Measurements from ENCODE around the gene ENDOU. TPM values are rescaled to one million over a fixed set of nuclear protein-coding genes. Genes with fewer than 3 reads are reported as not detected.

Gene ENDOU, protein sequence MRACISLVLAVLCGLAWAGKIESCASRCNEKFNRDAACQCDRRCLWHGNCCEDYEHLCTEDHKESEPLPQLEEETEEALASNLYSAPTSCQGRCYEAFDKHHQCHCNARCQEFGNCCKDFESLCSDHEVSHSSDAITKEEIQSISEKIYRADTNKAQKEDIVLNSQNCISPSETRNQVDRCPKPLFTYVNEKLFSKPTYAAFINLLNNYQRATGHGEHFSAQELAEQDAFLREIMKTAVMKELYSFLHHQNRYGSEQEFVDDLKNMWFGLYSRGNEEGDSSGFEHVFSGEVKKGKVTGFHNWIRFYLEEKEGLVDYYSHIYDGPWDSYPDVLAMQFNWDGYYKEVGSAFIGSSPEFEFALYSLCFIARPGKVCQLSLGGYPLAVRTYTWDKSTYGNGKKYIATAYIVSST
- polyA plus RNA-seq, result not detected

DNA sequence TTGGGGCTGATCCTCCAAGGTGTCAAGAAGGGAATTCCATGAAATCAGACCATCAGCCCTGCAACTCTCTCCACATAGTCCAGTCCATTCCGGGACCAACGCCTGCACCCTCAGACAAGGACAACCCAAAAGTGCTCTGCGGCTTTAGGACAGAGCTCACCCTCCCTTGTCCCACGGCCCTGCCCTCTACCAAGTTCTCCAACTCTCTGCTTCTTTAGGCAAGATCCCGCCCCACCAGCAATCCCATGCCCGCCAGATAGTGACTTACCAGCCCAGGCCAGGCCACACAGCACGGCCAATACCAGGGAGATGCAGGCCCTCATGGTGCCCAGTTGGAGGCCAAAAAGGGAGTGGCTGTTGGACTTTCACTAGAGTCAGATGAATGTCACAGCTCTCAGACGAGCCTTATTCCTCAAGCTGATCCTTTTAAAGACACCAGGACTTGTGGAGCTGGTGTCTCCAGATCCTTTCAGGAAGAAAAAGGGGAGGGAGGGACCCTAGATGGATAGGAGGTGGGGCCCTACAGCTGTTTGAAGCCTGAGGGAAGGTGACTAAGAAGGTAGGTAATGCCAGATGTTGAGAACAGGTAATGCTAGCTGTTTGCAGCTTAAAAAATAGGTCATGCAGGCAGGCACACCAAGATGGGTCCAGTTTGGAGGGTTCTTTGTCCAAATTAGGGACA is at the start of gene ENDOU:
Gene ENDOU, minus strand, starts transcription at position 400 of the 682 bp plus-strand sequence. Its CDS starts 77 bp downstream, at position 323.
- peaks cover 2 to 15% (median 15%) of the 10 kb centered on the region in 3 donors for H3K27me3 Mint-ChIP-seq (ENCODE audit: low read depth in 3 of 3)
- H3K36me3 Mint-ChIP-seq, result peaks cover 3 to 41% (median 7%) of the 10 kb centered on the region in 3 donors
- DNase-seq, result no peak
- peak within 1 kb of the TSS in 1 of 6 donors; percentile 16 for H3K27ac Mint-ChIP-seq
- H3K4me1 Mint-ChIP-seq, result peaks cover 26 to 35% of the 10 kb centered on the region in 2 donors
- no peak within 1 kb of the TSS for H3K4me3 Mint-ChIP-seq
- H3K9me3 Mint-ChIP-seq, result peaks cover 0 to 1% (median 0%) of the 10 kb centered on the region in 6 donors

DNA sequence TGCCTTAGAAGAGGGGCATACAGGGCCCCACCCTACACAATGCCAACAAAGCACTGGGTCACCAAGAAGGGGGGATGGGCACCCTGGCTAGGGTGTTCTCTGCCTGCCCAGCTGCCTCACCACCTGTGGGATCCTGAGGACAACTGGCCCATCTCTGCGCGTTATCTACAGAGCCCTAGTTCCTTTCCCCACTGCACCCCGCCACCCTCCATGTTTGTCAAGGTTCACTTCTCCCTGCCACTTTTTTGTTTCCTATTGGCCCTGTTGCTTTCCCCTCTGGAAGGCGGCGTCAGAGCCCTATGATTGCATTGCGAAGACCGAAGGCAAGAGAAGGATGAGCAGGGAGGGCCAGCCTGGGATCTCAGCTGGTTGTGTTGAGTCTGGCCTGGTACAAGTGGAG is 49.4 kb upstream of the ENDOU start:
- DNase-seq, result no peak
- Mint-ChIP-seq H3K36me3 (no peaks in the 10 kb centered on the region), H3K27me3 (ENCODE audit: low read depth in 3 of 3) (peaks cover 2 to 16% (median 9%) of the 10 kb centered on the region in 3 donors), H3K4me1 (peaks cover 25 to 26% of the 10 kb centered on the region in 2 donors), H3K9me3 (no peaks in the 10 kb centered on the region), H3K27ac (no peak overlapping the region), H3K4me3 (peak overlapping the region; percentile 9 to 89 (median 77))

DNA sequence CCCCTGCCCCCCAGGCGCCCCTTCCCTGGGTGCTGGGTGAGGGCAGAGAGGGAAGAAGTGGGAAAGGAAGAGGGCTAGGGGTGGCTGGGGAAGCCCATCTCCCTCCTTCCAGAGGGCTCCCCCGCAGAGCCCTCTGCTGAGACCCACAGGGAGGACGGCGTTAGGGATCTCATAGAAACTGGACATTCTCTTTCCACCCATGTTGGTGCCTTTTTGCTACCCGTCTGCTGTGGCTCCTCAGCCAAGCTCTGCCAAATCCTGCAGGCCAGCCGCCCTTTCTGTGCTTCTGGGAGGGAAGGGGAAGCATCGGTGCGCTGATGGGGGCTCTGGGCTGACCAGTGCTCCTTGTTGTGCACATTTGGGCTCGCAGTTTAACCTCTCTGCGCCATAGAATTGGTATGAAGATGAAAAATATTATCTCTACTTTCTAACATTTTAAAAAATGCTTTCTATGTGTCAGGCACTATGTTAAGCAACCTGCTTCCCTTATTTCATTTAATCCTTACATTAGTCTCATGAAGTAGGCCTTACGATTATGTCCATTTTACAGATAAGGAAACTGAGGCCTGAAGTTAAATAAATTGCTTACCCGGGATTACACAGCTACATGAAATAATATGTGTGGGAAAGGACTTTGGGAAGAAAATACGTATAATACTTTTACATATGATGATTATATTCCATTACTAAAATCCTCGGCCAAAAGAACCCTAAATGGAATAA is 48.7 kb upstream of the ENDOU start:
- Mint-ChIP-seq H3K27me3 (ENCODE audit: low read depth in 3 of 3) (peaks cover 2 to 15% (median 9%) of the 10 kb centered on the region in 3 donors), H3K4me1 (peaks cover 19 to 21% of the 10 kb centered on the region in 2 donors), H3K27ac (peak overlapping the region in 3 of 6 donors; percentile 37 to 84 (median 84)), H3K9me3 (no peaks in the 10 kb centered on the region), H3K4me3 (peak overlapping the region; percentile 77 to 89 (median 86)), H3K36me3 (no peaks in the 10 kb centered on the region)
- no peak for DNase-seq

DNA sequence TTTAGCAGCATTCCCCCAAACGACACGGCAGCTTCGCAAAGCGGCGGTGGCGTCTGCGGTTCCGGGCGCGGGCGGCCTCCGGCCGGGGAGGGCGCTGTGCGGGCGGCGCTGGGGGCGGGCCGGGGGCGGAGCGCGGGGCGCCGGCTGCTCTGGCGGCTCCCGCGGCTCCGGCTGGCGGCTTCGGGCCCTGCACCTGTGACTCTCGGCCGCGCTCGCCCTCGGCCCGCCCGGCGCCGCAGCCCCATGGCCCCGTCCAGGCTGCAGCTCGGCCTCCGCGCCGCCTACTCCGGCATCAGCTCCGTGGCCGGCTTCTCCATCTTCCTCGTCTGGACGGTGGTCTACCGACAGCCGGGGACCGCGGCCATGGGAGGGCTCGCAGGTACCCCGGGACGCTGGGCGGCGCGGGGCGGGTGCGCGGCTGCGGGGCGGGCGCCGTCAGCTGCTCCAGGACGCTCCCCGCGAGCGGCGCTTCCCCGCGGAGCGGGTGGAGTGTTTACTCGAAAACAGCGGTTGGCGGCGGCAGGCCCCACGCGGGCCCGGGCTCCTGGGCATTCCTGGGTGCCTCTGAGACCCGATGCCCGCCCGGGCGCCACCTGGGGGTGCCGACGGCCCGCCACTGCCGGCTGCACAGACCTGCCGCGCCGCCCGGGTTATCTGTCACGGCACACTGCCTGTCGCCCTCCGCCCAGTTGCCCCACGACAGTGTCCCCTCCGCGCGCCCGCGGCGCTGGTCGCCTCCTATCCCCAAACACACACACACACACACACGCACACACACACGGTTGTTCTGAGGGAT is 48.0 kb upstream of the ENDOU start, which contains the start of gene SLC48A1:
Gene SLC48A1, plus strand, starts transcription at position 177 of the 796 bp plus-strand sequence. Its CDS starts 67 bp downstream, at position 244.
- Mint-ChIP-seq H3K4me1 (peaks cover 17 to 18% of the 10 kb centered on the region in 2 donors), H3K27ac (peak within 1 kb of the TSS in 5 of 6 donors; percentile 43 to 86 (median 84)), H3K9me3 (no peaks in the 10 kb centered on the region), H3K4me3 (peak within 1 kb of the TSS; percentile 85 to 89 (median 87)), H3K27me3 (ENCODE audit: low read depth in 3 of 3) (peaks cover 2 to 14% (median 8%) of the 10 kb centered on the region in 3 donors), H3K36me3 (no peaks in the 10 kb centered on the region)
- DNase-seq, result peak; percentile 67 to 74 (median 73)

DNA sequence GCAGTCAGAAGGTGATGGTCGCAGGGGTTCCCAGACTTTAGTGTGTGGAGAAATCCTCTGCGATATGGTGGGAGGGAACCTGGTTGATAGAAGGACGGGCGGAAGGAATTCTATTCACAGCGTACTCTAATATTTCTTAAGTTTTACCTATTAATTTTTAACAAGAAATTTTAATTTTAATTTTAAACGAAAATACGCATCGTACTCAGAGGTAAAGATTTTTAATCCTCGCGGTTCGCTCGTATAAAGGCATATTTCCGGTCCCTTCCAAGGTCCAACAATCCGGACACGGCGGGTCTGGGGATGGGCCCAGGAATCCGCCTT is 47.4 kb upstream of the ENDOU start:
- H3K27me3 Mint-ChIP-seq (ENCODE audit: low read depth in 3 of 3), result peaks cover 2 to 14% (median 6%) of the 10 kb centered on the region in 3 donors

DNA sequence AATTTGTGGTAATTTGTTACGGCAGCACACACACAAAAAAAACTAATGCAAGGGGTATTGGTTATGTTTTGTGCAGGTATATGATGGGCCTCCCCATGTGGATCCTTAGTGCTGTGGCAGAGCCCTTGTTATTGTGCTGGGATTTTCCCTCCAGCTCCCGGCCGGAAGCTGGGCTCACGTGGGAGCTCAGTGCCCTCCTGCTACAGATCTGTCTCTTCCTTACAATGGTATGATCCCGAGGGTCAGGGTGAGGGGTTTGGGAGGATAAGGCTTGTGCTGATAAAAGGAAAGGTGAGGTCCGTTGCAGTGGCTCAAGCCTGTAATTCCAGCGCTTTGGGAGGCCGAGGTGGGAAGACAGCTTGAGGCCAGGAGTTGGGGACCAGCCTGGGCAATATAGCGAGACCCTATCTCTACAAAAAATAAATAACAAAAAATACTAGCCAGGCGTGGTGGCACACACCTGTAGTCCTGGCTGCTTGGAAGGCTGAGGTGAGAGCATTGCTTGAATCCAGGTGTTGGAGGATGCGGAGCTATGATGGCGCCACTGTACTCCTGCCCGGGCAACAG is 46.9 kb upstream of the ENDOU start:
- DNase-seq, result no peak
- peak overlapping the region in 5 of 6 donors; percentile 43 to 86 (median 61) for H3K27ac Mint-ChIP-seq
- H3K27me3 Mint-ChIP-seq (ENCODE audit: low read depth in 3 of 3), result peaks cover 2 to 19% (median 5%) of the 10 kb centered on the region in 3 donors
- peaks cover 20 to 21% of the 10 kb centered on the region in 2 donors for H3K4me1 Mint-ChIP-seq
- H3K36me3 Mint-ChIP-seq, result no peaks in the 10 kb centered on the region
- peak overlapping the region; percentile 83 to 87 (median 85) for H3K4me3 Mint-ChIP-seq
- no peaks in the 10 kb centered on the region for H3K9me3 Mint-ChIP-seq

More for the DNA sequence above, 47.4 kb upstream of the ENDOU start:
- no peaks in the 10 kb centered on the region for H3K36me3 Mint-ChIP-seq
- H3K4me3 Mint-ChIP-seq, result peak overlapping the region; percentile 83 to 87 (median 85)
- no peak for DNase-seq
- H3K4me1 Mint-ChIP-seq, result peaks cover 17 to 18% of the 10 kb centered on the region in 2 donors
- H3K27ac Mint-ChIP-seq, result peak overlapping the region in 5 of 6 donors; percentile 43 to 86 (median 61)
- no peaks in the 10 kb centered on the region for H3K9me3 Mint-ChIP-seq

DNA sequence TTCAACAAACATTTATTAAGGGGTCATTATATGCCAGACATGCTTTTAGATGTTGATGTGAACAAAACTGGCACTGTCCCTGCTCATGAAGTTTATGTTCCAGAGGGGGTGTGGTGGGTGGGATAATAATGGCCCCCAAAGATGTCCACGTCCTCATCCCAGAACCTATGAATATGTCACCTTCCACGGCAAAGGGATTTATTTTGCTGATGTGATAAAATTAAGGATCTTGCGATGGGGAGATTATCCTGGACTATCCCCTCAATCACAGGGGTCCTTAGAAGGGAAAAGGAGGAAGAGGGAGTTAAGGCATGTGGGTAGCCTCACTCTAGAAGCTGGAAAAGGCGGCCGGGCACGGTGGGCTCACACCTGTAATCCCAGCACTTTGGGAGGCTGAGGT is 46.0 kb upstream of the ENDOU start:
- Mint-ChIP-seq H3K9me3 (no peaks in the 10 kb centered on the region), H3K27ac (no peak overlapping the region), H3K4me1 (peaks cover 26 to 29% of the 10 kb centered on the region in 2 donors), H3K36me3 (no peaks in the 10 kb centered on the region), H3K27me3 (ENCODE audit: low read depth in 3 of 3) (peaks cover 2 to 19% (median 5%) of the 10 kb centered on the region in 3 donors), H3K4me3 (peak overlapping the region; percentile 15 to 51 (median 28))
- no peak for DNase-seq

DNA sequence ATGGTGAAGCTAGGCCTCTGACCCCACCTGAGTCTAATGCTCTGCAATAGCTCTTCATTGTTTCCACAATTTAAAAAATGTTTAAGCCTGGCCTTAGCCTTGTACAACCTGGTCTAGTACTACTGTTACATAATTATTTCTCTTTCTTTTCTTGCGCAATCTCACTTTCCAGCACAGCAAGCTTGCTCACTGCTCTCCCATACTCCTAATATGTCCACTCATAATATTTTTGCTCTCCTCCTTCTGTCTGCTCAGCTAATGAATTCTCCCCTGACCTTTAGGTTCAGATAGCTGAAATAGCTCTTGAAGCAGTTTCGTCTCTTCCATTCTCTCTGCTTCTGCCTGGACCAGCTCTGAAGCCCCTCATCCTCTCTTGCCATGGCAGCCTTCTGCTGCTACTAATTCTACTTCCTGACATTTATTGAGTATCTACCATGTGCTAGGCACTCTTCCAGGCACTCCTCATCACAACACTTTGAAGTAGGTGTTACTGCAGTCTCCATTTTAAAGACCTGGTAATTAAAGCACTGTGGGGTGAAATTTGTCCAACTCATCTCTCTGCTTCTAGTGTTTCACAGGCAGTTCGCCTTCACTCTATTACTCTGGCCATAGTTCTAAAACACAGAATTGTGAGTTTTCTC is 44.9 kb upstream of the ENDOU start:
- Mint-ChIP-seq H3K9me3 (no peaks in the 10 kb centered on the region), H3K27me3 (ENCODE audit: low read depth in 3 of 3) (peaks cover 5 to 15% (median 7%) of the 10 kb centered on the region in 3 donors), H3K4me3 (no peak overlapping the region), H3K27ac (no peak overlapping the region), H3K36me3 (no peaks in the 10 kb centered on the region), H3K4me1 (peaks cover 23 to 33% of the 10 kb centered on the region in 2 donors)
- DNase-seq, result no peak

DNA sequence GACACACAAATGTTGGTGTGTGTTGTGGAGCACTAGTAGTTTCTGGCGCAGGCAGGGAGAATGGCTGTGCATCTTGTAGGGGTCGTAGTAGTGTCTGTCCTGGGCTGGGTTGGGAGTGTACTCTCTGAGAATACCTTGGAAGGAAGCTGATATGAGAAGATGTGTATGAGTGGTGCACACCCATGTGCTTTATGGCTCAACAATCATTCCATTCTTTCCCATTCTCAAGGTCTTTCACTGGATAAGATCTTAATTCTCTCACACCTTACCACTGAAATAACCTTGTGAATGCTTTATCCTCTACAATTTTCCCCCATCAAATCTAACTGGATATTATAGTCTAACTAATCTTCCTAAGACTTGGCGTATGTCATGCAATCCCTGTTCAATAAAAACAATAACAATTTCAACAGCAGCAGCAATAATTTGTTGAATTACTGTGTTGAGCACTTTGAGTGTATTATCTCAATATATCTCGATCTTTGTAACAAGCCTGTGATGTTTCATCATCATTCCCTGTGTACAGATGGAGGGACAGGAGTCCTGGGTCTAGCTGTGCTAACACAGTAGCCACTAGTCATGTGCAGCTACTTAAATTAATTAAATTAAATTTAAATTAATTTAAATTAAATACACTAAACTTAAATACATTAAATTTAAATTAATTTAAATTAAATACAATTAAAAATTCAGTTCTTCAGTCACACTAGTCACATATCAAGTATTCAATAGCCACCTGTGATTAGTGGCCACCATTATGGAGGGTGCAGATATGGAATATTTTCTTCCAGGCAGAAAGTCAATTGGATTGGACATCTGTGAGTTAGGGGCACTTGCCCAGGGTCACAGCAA is 44.2 kb upstream of the ENDOU start:
- Mint-ChIP-seq H3K9me3 (no peaks in the 10 kb centered on the region), H3K4me1 (peaks cover 21 to 32% of the 10 kb centered on the region in 2 donors), H3K36me3 (no peaks in the 10 kb centered on the region), H3K4me3 (no peak overlapping the region), H3K27ac (no peak overlapping the region), H3K27me3 (ENCODE audit: low read depth in 3 of 3) (peaks cover 3 to 12% (median 7%) of the 10 kb centered on the region in 3 donors)
- no peak for DNase-seq

DNA sequence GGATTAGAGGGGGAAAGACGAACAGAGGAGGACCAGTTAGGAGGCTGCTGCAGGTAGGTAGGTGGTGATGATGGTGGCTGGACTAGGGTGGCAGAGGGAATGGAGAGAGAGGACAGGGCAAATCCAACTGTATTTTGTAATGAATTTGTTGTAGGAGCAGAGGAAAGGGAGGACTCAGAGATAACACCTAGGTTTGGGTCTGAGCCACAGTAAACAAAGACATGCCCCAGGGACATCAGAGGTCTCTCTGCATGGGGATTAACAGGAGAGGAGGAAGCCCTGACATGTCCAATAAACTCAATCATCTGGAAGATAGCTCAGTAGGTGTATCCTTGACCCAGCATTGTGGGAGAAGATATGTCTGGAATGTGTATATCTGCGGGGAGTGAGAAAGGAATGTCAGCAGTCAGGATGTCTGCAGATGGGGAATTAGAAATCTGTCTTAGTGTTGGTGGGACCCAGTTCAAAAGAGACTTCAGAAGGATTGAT is 43.1 kb upstream of the ENDOU start:
- no peak for DNase-seq
- H3K36me3 Mint-ChIP-seq, result no peaks in the 10 kb centered on the region
- H3K27me3 Mint-ChIP-seq (ENCODE audit: low read depth in 3 of 3), result peaks cover 3 to 10% (median 5%) of the 10 kb centered on the region in 3 donors
- H3K4me1 Mint-ChIP-seq, result peaks cover 13 to 23% of the 10 kb centered on the region in 2 donors
- H3K27ac Mint-ChIP-seq, result no peak overlapping the region
- no peak overlapping the region for H3K4me3 Mint-ChIP-seq
- H3K9me3 Mint-ChIP-seq, result no peaks in the 10 kb centered on the region

DNA sequence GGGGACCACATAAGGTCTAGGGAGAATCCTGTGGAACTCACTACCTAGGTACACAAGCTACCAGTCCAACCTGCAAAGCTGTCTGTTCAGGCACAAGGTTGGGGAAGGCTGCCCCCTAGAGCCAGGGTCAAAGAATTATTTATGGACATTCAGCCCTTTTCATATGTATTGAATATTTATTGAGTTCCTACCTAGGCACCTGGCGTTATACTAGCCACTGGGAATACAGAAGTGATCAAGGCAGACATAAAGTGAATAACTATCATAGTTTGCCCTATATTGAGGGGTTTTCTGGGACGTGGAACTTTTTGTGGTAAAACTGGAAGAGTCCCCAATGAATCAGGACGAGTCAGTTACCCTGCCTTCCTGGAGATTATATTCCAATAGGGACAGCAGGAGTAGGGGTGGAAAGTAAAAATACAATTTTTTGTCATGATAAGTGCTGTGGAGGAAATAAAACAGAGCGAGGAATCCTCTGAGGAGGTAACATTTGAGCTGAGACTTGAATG is 42.0 kb upstream of the ENDOU start:
- no peak overlapping the region for H3K27ac Mint-ChIP-seq

More for the DNA sequence above, 42.0 kb upstream of the ENDOU start:
- peaks cover under 1 to 8% (median 5%) of the 10 kb centered on the region in 3 donors for H3K27me3 Mint-ChIP-seq (ENCODE audit: low read depth in 3 of 3)
- H3K9me3 Mint-ChIP-seq, result no peaks in the 10 kb centered on the region
- peaks cover 9 to 17% of the 10 kb centered on the region in 2 donors for H3K4me1 Mint-ChIP-seq
- DNase-seq, result peak; percentile 53 to 68 (median 56)
- H3K4me3 Mint-ChIP-seq, result no peak overlapping the region
- H3K36me3 Mint-ChIP-seq, result no peaks in the 10 kb centered on the region
